ENCODE results near the gene RABEPK.

GRCh38 chr9:125190361-125190801, 10.0 kb upstream of the RABEPK start:
- TF ChIP-seq GATA2 (IDR thresholded peaks at IDR 0.05; ENCODE audit: low read depth, low read length) (no peak), GATA3 (IDR thresholded peaks at IDR 0.05; ENCODE audit: low read depth, low read length) (no peak)
